Mesenchymal stem cell (in vitro differentiated cells and primary cell): ENCODE measurements around the gene MYL5.

ENCODE experiments used
- DNase-seq: peaks from one replicate; pipeline ENCODE4 v3.0.0-alpha.2; 2013
- H2AFZ ChIP-seq: one replicate; pipeline ENCODE4 v1.6.1; 2013; ENCODE audit warnings: low read depth, mild to moderate bottlenecking, control low read depth, inconsistent platforms, low read length, moderate library complexity
- H2AK5ac ChIP-seq: 2 replicates; pipeline ENCODE4 v1.6.1; 2013; ENCODE audit warnings: low read length, moderate library complexity, mild to moderate bottlenecking, inconsistent platforms; ENCODE audit not compliant: severe bottlenecking
- H2BK120ac ChIP-seq: one replicate; pipeline ENCODE4 v1.6.1; 2013; ENCODE audit warnings: low read depth, mild to moderate bottlenecking, inconsistent platforms, low read length, moderate library complexity
- H2BK12ac ChIP-seq, 2 experiments: one replicate each; pipeline ENCODE4 v1.6.1; 2013; ENCODE audit warnings: inconsistent platforms in 2 of 2, low read length in 2 of 2, mild to moderate bottlenecking in 2 of 2, moderate library complexity in 2 of 2, control low read depth in 1 of 2
- H2BK15ac ChIP-seq: one replicate; pipeline ENCODE4 v1.6.1; 2013; ENCODE audit warnings: mild to moderate bottlenecking, low read depth, inconsistent platforms; ENCODE audit not compliant: poor library complexity, severe bottlenecking
- H2BK5ac ChIP-seq: 2 replicates; pipeline ENCODE4 v1.6.1; 2013; ENCODE audit warnings: low read depth, mild to moderate bottlenecking, low read length, control low read depth, inconsistent platforms; ENCODE audit not compliant: poor library complexity, severe bottlenecking
- H3K14ac ChIP-seq, 2 experiments: one replicate each; pipeline ENCODE4 v1.6.1; 2013; ENCODE audit warnings: inconsistent platforms in 2 of 2, low read length in 2 of 2, control low read depth in 1 of 2, mild to moderate bottlenecking in 1 of 2, moderate library complexity in 1 of 2
- H3K18ac ChIP-seq, 2 experiments: one replicate each; pipeline ENCODE4 v1.6.1; 2013; ENCODE audit warnings: inconsistent platforms in 2 of 2, low read length in 2 of 2, control low read depth in 1 of 2, low read depth in 1 of 2, mild to moderate bottlenecking in 1 of 2
- H3K23ac ChIP-seq, 2 experiments: one replicate each; pipeline ENCODE4 v1.6.1; 2013; ENCODE audit warnings: inconsistent platforms in 2 of 2, low read length in 2 of 2, mild to moderate bottlenecking in 2 of 2, moderate library complexity in 2 of 2, control low read depth in 1 of 2
- H3K27ac ChIP-seq: 2 replicates; pipeline ENCODE4 v1.5.1; 2013; ENCODE audit warnings: mild to moderate bottlenecking, moderate library complexity, low read length, control low read depth, inconsistent platforms; ENCODE audit not compliant: poor library complexity, severe bottlenecking
- H3K27me3 ChIP-seq, 2 experiments: 2 replicates each; pipeline versions ENCODE4 v1.6.1 to v1.7.0; 2013; ENCODE audit warnings: low read length in 2 of 2, mild to moderate bottlenecking in 2 of 2, moderate library complexity in 2 of 2, control low read depth in 1 of 2, inconsistent platforms in 1 of 2; ENCODE audit not compliant: control insufficient read depth in 1 of 2, insufficient read depth in 1 of 2
- H3K36me3 ChIP-seq, 2 experiments: 2 replicates each; pipeline versions ENCODE4 v1.6.1 to v1.7.0; 2013; ENCODE audit warnings: low read length in 2 of 2, control low read depth in 1 of 2, inconsistent platforms in 1 of 2, low read depth in 1 of 2, mild to moderate bottlenecking in 1 of 2; ENCODE audit not compliant: insufficient read depth in 2 of 2, control insufficient read depth in 1 of 2
- H3K4ac ChIP-seq, 2 experiments: one replicate each; pipeline ENCODE4 v1.6.1; 2013; ENCODE audit warnings: inconsistent platforms in 2 of 2, low read length in 2 of 2, mild to moderate bottlenecking in 2 of 2, moderate library complexity in 2 of 2, control low read depth in 1 of 2, low read depth in 1 of 2
- H3K4me1 ChIP-seq: 2 replicates; pipeline ENCODE4 v1.6.1; 2013; ENCODE audit warnings: low read depth, low read length, control low read depth; ENCODE audit not compliant: control insufficient read depth, insufficient read depth
- H3K4me2 ChIP-seq: 2 replicates; pipeline ENCODE4 v1.6.1; 2013; ENCODE audit warnings: low read length, mild to moderate bottlenecking, inconsistent platforms; ENCODE audit not compliant: poor library complexity, severe bottlenecking
- H3K4me3 ChIP-seq, 2 experiments: 2 replicates each; pipeline versions ENCODE4 v1.5.1 to v1.7.0; 2013; ENCODE audit warnings: low read length in 2 of 2, mild to moderate bottlenecking in 2 of 2, control low read depth in 1 of 2, low read depth in 1 of 2; ENCODE audit not compliant: insufficient read depth in 1 of 2
- H3K79me1 ChIP-seq: replicated peaks from 2 replicates; pipeline ENCODE4 v1.6.1; 2013; ENCODE audit warnings: mild to moderate bottlenecking, control low read depth, low read length, inconsistent platforms; ENCODE audit not compliant: poor library complexity, severe bottlenecking
- H3K9ac ChIP-seq: 2 replicates; pipeline ENCODE4 v1.7.0; 2013; ENCODE audit warnings: mild to moderate bottlenecking, low read length, moderate library complexity
- H3K9me3 ChIP-seq: 2 replicates; pipeline ENCODE4 v1.7.0; 2013; ENCODE audit warnings: mild to moderate bottlenecking, low read length; ENCODE audit not compliant: control insufficient read depth
- H4K8ac ChIP-seq: one replicate; pipeline ENCODE4 v1.6.1; 2013; ENCODE audit warnings: inconsistent platforms, mild to moderate bottlenecking, low read length, moderate library complexity
- H4K91ac ChIP-seq: one replicate; pipeline ENCODE4 v1.6.1; 2013; ENCODE audit warnings: mild to moderate bottlenecking, low read length, inconsistent platforms
- WGBS: methylation state at CpG from one replicate; pipeline ENCODE4 v1.1.7; 2013; ENCODE audit warnings: mixed read lengths; 5-methylcytosine and 5-hydroxymethylcytosine counted together

MYL5 gene

DNA sequence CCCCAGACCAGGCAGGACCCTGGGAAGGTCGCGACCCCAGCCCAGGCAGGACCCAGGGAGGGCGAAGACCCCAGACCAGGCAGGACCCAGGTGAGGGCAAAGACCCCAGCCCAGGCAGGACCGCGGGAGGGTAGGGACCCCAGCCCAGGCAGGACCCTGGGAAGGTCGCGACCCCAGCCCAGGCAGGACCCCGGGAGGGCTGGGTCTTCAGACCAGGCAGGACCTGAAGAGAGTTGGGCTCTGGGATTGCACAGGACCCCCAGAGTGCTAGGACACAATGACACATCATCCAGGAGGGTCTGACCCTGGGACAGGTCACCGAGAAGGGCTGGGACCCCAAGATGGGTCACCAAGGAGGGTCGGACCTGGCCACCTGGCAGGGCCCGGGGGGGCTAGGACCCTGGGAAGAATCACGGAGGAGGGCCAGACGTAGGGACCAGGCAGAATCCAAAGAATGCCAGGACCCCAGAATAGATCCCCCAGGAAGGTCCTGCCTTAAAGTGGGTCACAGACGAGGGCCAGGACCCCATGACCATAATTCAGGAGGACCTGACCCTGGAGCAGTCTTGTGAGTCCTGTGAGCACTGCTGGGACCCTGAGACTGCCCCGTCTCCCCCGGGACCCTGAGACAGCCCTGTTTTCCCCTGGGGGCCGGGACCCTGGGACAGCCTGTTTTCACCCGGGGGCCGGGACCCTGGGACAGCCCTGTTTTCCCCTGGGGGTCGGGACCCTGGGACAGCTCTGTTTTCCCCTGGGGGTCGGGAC, 32.7 kb downstream of the MYL5 start:
- H2BK15ac ChIP-seq: no peak overlapping the region
- H3K4me3 ChIP-seq: peak overlapping the region; percentile 90 to 91
- peaks cover 0 to 15% of the 10 kb centered on the region in 2 experiments for H3K27me3 ChIP-seq
- H4K91ac ChIP-seq: no peak overlapping the region
- peaks cover 34% of the 10 kb centered on the region for H3K4me1 ChIP-seq
- no peak overlapping the region for H3K27ac ChIP-seq
- no peak overlapping the region for H3K18ac ChIP-seq
- H3K14ac ChIP-seq: peak overlapping the region in 1 of 2 experiments; percentile 96
- peak overlapping the region; percentile 99 for H3K9ac ChIP-seq
- no peak for DNase-seq
- WGBS: 89% methylated on average over 21 of the region's 21 CpGs
- H3K79me1 ChIP-seq: peaks cover 3% of the 10 kb centered on the region
- peak overlapping the region; percentile 89 for H3K4me2 ChIP-seq
- H2AK5ac ChIP-seq: no peak overlapping the region
- H3K9me3 ChIP-seq: no peaks in the 10 kb centered on the region
- peaks cover 3 to 16% of the 10 kb centered on the region in 2 experiments for H3K36me3 ChIP-seq
- H2BK5ac ChIP-seq: no peak overlapping the region
- H2AFZ ChIP-seq: no peak overlapping the region
- no peak overlapping the region for H2BK12ac ChIP-seq
- H3K23ac ChIP-seq: no peak overlapping the region
- no peak overlapping the region for H3K4ac ChIP-seq
- no peak overlapping the region for H2BK120ac ChIP-seq
- no peak overlapping the region for H4K8ac ChIP-seq

DNA sequence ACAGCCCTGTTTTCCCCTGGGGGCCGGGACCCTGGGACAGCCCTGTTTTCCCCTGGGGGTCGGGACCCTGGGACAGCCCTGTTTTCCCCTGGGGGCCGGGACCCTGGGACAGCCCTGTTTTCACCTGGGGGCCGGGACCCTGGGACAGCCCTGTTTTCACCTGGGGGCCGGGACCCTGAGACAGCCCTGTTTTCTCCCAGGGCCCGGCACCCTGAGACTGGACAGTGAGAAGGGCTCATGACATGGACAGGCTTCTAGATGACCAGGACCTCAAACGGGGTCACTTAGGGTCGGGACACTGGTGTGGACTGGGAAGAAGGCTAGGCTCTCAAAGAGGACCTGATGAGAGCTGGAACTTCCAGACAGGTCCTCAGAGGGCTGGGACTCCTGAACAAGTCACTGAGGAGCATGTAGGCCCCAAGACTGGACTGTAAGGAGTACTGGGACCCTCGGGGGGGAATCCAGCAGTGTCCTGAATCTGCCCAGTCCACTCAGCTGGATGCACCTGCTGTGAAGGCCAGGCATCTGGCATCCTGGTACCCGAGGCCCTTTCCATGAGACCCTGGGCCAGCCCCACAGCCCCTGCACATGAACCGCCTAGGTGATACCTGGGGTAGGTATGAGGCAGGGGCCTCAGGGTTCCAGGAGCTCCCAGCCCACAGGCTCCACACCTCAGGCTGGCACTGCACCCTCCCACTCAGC, 33.7 kb downstream of the MYL5 start:
- Histone ChIP-seq H3K4me3 (peak overlapping the region in 1 of 2 experiments; percentile 44), H4K8ac (no peak overlapping the region), H3K4ac (no peak overlapping the region), H3K9me3 (no peaks in the 10 kb centered on the region), H2AFZ (no peak overlapping the region), H3K27me3 (peaks cover 0 to 8% of the 10 kb centered on the region in 2 experiments), H2BK120ac (no peak overlapping the region), H2BK5ac (no peak overlapping the region), H3K9ac (no peak overlapping the region), H3K36me3 (peaks cover 3 to 19% of the 10 kb centered on the region in 2 experiments), H3K14ac (peak overlapping the region in 1 of 2 experiments; percentile 1), H3K18ac (no peak overlapping the region), H3K4me1 (peaks cover 37% of the 10 kb centered on the region), H3K79me1 (peaks cover 3% of the 10 kb centered on the region), H4K91ac (no peak overlapping the region), H2AK5ac (no peak overlapping the region), H2BK12ac (no peak overlapping the region), H2BK15ac (no peak overlapping the region), H3K27ac (no peak overlapping the region), H3K4me2 (peak overlapping the region; percentile 51), H3K23ac (no peak overlapping the region)
- no peak for DNase-seq
- WGBS: 98% methylated on average over 11 of the region's 11 CpGs

DNA sequence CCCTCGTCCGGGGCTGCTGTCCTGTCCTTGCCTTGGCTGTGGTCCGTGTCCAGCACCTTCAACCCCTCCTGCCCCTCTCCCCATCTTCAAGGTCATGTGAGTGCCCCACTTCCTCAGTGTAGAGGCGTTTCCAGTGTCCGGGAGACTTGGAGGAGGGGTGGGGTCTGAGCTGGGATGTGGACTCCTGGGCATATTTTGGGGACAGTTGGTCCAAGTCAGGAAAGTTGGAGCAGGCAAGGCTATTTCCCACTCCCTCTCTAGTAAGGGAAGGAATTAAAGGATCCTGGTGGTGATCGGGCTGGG, 34.2 kb downstream of the MYL5 start:
- Histone ChIP-seq H3K4me1 (peaks cover 42% of the 10 kb centered on the region), H2BK5ac (no peak overlapping the region), H2BK120ac (no peak overlapping the region), H3K79me1 (peaks cover 3% of the 10 kb centered on the region), H3K14ac (peak overlapping the region in 1 of 2 experiments; percentile 1), H4K91ac (no peak overlapping the region), H3K18ac (no peak overlapping the region), H3K9ac (no peak overlapping the region), H3K36me3 (peaks cover 3 to 24% of the 10 kb centered on the region in 2 experiments), H2BK15ac (no peak overlapping the region), H3K4me2 (peak overlapping the region; percentile 41), H4K8ac (no peak overlapping the region), H3K27ac (no peak overlapping the region), H3K4ac (no peak overlapping the region), H2AK5ac (no peak overlapping the region), H3K27me3 (peaks cover 0 to 5% of the 10 kb centered on the region in 2 experiments), H2AFZ (no peak overlapping the region), H3K23ac (peak overlapping the region in 1 of 2 experiments; percentile 63), H3K9me3 (no peaks in the 10 kb centered on the region), H3K4me3 (peak overlapping the region in 1 of 2 experiments; percentile 44), H2BK12ac (no peak overlapping the region)
- no peak for DNase-seq
- 98% methylated on average over 6 of the region's 6 CpGs for WGBS

DNA sequence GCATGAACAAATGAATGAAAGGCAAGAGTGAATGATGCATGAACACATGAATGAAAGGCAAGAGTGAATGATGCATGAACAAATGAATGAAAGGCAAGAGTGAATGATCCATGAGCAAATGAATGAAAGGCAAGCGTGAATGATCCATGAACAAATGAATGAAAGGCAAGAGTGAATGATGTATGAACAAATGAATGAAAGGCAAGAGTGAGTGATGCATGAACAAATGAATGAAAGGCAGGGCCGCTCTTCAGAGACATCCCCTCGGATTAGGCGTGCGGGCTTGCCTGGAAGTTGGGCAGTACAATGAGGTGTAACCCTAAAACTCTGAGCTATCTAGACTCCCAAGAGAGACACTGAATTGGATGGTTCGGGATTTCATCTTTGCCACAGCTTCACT, 35.0 kb downstream of the MYL5 start:
- no peak overlapping the region for H3K4ac ChIP-seq

More for the DNA sequence above, 35.0 kb downstream of the MYL5 start:
- H3K4me3 ChIP-seq: no peak overlapping the region
- peaks cover 6 to 31% of the 10 kb centered on the region in 2 experiments for H3K36me3 ChIP-seq
- H3K27ac ChIP-seq: no peak overlapping the region
- H3K23ac ChIP-seq: no peak overlapping the region
- H3K79me1 ChIP-seq: peaks cover 3% of the 10 kb centered on the region
- H2AK5ac ChIP-seq: no peak overlapping the region
- no peaks in the 10 kb centered on the region for H3K9me3 ChIP-seq
- peaks cover 44% of the 10 kb centered on the region for H3K4me1 ChIP-seq
- H3K9ac ChIP-seq: no peak overlapping the region
- H2BK120ac ChIP-seq: no peak overlapping the region
- H2BK15ac ChIP-seq: no peak overlapping the region
- H2BK12ac ChIP-seq: no peak overlapping the region
- H4K8ac ChIP-seq: no peak overlapping the region
- H3K14ac ChIP-seq: no peak overlapping the region
- H2BK5ac ChIP-seq: no peak overlapping the region
- H2AFZ ChIP-seq: no peak overlapping the region
- no peaks in the 10 kb centered on the region for H3K27me3 ChIP-seq
- H3K18ac ChIP-seq: no peak overlapping the region
- H3K4me2 ChIP-seq: no peak overlapping the region
- 98% methylated on average over 6 of the region's 6 CpGs for WGBS
- no peak overlapping the region for H4K91ac ChIP-seq
- DNase-seq: no peak
